SK-N-SH treated with all-trans-retinoic acid at 6 μM for 48 hours (cell line): Measurements from ENCODE around the gene SH3PXD2A.

ENCODE experiments used
- ATAC-seq: fragments of 200-7000 bp; cut with Tn5 transposase; 3 replicates; pipeline ENCODE4 v1.9.1; 2020; ENCODE audit warnings: mild to moderate bottlenecking, moderate library complexity
- BACH2 ChIP-seq: fragments of 250-450 bp; sonication (Bioruptor Pico); IDR thresholded peaks from 2 replicates; pipeline ENCODE4 v1.9.0; 2021; ENCODE audit warnings: mild to moderate bottlenecking, borderline replicate concordance
- CSDC2 ChIP-seq: fragments of 250-450 bp; sonication (Bioruptor Pico); IDR thresholded peaks from 2 replicates; pipeline ENCODE4 v1.5.0; 2020; ENCODE audit warnings: mild to moderate bottlenecking, moderate library complexity
- ESRRG ChIP-seq: fragments of 250-450 bp; sonication (Bioruptor Pico); IDR thresholded peaks from 2 replicates; pipeline ENCODE4 v1.6.1; 2021; ENCODE audit warnings: mild to moderate bottlenecking
- GLIS3 ChIP-seq: fragments of 250-450 bp; sonication (Bioruptor Pico); IDR thresholded peaks from 2 replicates; pipeline ENCODE4 v1.5.0; 2020; ENCODE audit warnings: mild to moderate bottlenecking, moderate library complexity
- OSR1 ChIP-seq: fragments of 250-450 bp; sonication (Bioruptor Pico); IDR thresholded peaks from 2 replicates; pipeline ENCODE4 v1.8.0; 2022; ENCODE audit warnings: moderate library complexity, mild to moderate bottlenecking, inconsistent platforms
- PPARA ChIP-seq: fragments of 250-450 bp; sonication (Bioruptor Pico); IDR thresholded peaks from 2 replicates; pipeline ENCODE4 v1.5.0; 2020; ENCODE audit warnings: mild to moderate bottlenecking, borderline replicate concordance
- RARB ChIP-seq: fragments of 250-450 bp; sonication (Bioruptor Pico); IDR thresholded peaks from 2 replicates; pipeline ENCODE4 v1.8.0; 2021; ENCODE audit warnings: mild to moderate bottlenecking, moderate library complexity
- SNAI2 ChIP-seq: fragments of 250-450 bp; sonication (Bioruptor Pico); IDR thresholded peaks from 2 replicates; pipeline ENCODE4 v1.5.0; 2020; ENCODE audit warnings: mild to moderate bottlenecking, moderate library complexity
- TCF4 ChIP-seq: fragments of 250-450 bp; sonication (Bioruptor Pico); IDR thresholded peaks from 2 replicates; pipeline ENCODE4 v1.8.0; 2021; ENCODE audit warnings: mild to moderate bottlenecking, moderate library complexity, borderline replicate concordance
- TOX ChIP-seq: fragments of 250-450 bp; sonication (Bioruptor Pico); IDR thresholded peaks from 2 replicates; pipeline ENCODE4 v1.8.0; 2021; ENCODE audit warnings: mild to moderate bottlenecking, moderate library complexity, borderline replicate concordance
- ZFP3 ChIP-seq: fragments of 250-450 bp; sonication (Bioruptor Pico); IDR thresholded peaks from 2 replicates; pipeline ENCODE4 v1.5.0; 2020; ENCODE audit warnings: mild to moderate bottlenecking, moderate library complexity
- ZNF565 ChIP-seq: fragments of 450-650 bp; formaldehyde crosslinking; conservative IDR thresholded peaks from 2 replicates; pipeline ENCODE4 v1.5.0; 2020; ENCODE audit warnings: low read depth, mild to moderate bottlenecking, moderate library complexity
- ZNF70 ChIP-seq: fragments of 450-650 bp; formaldehyde crosslinking; IDR thresholded peaks from 2 replicates; pipeline ENCODE4 v1.5.0; 2020; ENCODE audit warnings: mild to moderate bottlenecking, moderate library complexity
- ZNF8 ChIP-seq: fragments of 450-650 bp; formaldehyde crosslinking; IDR thresholded peaks from 2 replicates; pipeline ENCODE4 v1.5.0; 2020; ENCODE audit warnings: mild to moderate bottlenecking, moderate library complexity
- TF ChIP-seq, protein P1 (sequence below): fragments of 250-450 bp; sonication (Bioruptor Pico); IDR thresholded peaks from 2 replicates; pipeline ENCODE4 v1.8.0; 2021; ENCODE audit warnings: low read depth, mild to moderate bottlenecking, moderate library complexity, borderline replicate concordance
- TF ChIP-seq, protein P2 (sequence below): fragments of 250-450 bp; sonication (Bioruptor Pico); IDR thresholded peaks from 2 replicates; pipeline ENCODE4 v1.8.0; 2020; ENCODE audit warnings: mild to moderate bottlenecking, moderate library complexity, borderline replicate concordance
- TF ChIP-seq, protein P3 (sequence below): fragments of 250-450 bp; sonication (Bioruptor Pico); IDR thresholded peaks from 2 replicates; pipeline ENCODE4 v1.5.1; 2020; ENCODE audit warnings: low read depth, mild to moderate bottlenecking, moderate library complexity
- TF ChIP-seq, protein P4 (sequence below): fragments of 250-450 bp; sonication (Bioruptor Pico); IDR thresholded peaks from 2 replicates; pipeline ENCODE4 v1.5.0; 2020; ENCODE audit warnings: mild to moderate bottlenecking, moderate library complexity
- TF ChIP-seq, protein P5 (sequence below): fragments of 250-450 bp; sonication (Bioruptor Pico); IDR thresholded peaks from 2 replicates; pipeline ENCODE4 v1.5.1; 2021; ENCODE audit warnings: mild to moderate bottlenecking, moderate library complexity

SH3PXD2A gene

DNA sequence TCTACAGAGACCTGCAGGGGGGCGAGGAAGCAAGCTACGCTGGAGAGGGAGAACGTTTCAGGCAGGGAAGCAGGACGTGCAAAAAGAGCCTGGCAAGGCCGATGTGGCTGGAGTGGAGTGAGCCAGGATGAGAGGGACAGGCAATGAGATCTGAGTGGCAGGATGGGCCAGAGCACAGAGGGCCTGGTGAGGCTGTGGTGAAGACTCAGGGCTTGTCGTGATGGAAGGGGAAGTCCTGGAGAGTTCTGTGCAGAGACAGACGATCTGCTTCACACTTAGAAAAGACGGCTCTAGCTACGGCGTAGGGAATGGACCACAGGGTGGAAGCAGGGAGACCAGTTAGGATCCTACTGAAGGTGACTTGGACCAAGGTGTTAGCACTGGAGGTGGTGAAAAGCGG, 87.0 kb downstream of the SH3PXD2A start:
- TF ChIP-seq ZNF8 (CRISPR knock-in tag) (no peak), ZNF70 (CRISPR knock-in tag) (no peak), CSDC2 (CRISPR knock-in tag) (no peak), TCF4 (CRISPR knock-in tag) (no peak), OSR1 (CRISPR knock-in tag) (no peak), GLIS3 (CRISPR knock-in tag) (no peak), SNAI2 (CRISPR knock-in tag) (no peak), ZNF565 (no peak), ESRRG (CRISPR knock-in tag) (no peak), ZFP3 (no peak)
- TF ChIP-seq, protein P1, sequence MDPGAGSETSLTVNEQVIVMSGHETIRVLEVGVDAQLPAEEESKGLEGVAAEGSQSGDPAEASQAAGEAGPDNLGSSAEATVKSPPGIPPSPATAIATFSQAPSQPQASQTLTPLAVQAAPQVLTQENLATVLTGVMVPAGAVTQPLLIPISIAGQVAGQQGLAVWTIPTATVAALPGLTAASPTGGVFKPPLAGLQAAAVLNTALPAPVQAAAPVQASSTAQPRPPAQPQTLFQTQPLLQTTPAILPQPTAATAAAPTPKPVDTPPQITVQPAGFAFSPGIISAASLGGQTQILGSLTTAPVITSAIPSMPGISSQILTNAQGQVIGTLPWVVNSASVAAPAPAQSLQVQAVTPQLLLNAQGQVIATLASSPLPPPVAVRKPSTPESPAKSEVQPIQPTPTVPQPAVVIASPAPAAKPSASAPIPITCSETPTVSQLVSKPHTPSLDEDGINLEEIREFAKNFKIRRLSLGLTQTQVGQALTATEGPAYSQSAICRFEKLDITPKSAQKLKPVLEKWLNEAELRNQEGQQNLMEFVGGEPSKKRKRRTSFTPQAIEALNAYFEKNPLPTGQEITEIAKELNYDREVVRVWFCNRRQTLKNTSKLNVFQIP (CRISPR knock-in tag) = no peak
- TF ChIP-seq, protein P2, sequence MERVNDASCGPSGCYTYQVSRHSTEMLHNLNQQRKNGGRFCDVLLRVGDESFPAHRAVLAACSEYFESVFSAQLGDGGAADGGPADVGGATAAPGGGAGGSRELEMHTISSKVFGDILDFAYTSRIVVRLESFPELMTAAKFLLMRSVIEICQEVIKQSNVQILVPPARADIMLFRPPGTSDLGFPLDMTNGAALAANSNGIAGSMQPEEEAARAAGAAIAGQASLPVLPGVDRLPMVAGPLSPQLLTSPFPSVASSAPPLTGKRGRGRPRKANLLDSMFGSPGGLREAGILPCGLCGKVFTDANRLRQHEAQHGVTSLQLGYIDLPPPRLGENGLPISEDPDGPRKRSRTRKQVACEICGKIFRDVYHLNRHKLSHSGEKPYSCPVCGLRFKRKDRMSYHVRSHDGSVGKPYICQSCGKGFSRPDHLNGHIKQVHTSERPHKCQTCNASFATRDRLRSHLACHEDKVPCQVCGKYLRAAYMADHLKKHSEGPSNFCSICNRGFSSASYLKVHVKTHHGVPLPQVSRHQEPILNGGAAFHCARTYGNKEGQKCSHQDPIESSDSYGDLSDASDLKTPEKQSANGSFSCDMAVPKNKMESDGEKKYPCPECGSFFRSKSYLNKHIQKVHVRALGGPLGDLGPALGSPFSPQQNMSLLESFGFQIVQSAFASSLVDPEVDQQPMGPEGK = no peak
- no peak for ATAC-seq

DNA sequence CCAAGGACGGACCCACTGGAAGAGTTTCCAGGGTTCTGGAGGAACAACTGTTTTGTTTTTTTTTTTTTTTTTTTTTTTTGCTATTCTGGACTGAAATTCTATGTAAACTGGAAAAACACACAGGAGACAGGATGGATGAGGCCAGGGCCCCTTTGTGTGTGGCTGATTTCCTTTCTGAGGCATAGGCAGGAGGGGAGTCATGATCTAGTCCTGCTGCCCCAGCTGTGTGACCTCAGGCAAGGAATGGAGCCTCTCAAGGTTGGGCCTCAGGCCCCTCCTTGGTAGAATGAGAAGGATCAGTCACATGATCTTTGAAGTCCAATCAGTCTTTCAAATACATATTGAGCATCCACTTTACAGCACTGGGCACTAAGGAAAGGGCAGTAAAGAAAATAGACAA, 87.6 kb downstream of the SH3PXD2A start:
- no peak for ATAC-seq
- TF ChIP-seq BACH2 (no peak), ESRRG (CRISPR knock-in tag) (no peak), ZFP3 (no peak), PPARA (CRISPR knock-in tag) (no peak), TCF4 (CRISPR knock-in tag) (no peak), ZNF8 (CRISPR knock-in tag) (no peak), TOX (CRISPR knock-in tag) (no peak), GLIS3 (CRISPR knock-in tag) (no peak), ZNF70 (CRISPR knock-in tag) (no peak), RARB (CRISPR knock-in tag) (no peak)
- TF ChIP-seq, protein P3, sequence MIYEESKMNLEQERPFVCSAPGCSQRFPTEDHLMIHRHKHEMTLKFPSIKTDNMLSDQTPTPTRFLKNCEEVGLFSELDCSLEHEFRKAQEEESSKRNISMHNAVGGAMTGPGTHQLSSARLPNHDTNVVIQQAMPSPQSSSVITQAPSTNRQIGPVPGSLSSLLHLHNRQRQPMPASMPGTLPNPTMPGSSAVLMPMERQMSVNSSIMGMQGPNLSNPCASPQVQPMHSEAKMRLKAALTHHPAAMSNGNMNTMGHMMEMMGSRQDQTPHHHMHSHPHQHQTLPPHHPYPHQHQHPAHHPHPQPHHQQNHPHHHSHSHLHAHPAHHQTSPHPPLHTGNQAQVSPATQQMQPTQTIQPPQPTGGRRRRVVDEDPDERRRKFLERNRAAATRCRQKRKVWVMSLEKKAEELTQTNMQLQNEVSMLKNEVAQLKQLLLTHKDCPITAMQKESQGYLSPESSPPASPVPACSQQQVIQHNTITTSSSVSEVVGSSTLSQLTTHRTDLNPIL (CRISPR knock-in tag) = no peak
- TF ChIP-seq, protein P1 (CRISPR knock-in tag) = no peak
- TF ChIP-seq, protein P4, sequence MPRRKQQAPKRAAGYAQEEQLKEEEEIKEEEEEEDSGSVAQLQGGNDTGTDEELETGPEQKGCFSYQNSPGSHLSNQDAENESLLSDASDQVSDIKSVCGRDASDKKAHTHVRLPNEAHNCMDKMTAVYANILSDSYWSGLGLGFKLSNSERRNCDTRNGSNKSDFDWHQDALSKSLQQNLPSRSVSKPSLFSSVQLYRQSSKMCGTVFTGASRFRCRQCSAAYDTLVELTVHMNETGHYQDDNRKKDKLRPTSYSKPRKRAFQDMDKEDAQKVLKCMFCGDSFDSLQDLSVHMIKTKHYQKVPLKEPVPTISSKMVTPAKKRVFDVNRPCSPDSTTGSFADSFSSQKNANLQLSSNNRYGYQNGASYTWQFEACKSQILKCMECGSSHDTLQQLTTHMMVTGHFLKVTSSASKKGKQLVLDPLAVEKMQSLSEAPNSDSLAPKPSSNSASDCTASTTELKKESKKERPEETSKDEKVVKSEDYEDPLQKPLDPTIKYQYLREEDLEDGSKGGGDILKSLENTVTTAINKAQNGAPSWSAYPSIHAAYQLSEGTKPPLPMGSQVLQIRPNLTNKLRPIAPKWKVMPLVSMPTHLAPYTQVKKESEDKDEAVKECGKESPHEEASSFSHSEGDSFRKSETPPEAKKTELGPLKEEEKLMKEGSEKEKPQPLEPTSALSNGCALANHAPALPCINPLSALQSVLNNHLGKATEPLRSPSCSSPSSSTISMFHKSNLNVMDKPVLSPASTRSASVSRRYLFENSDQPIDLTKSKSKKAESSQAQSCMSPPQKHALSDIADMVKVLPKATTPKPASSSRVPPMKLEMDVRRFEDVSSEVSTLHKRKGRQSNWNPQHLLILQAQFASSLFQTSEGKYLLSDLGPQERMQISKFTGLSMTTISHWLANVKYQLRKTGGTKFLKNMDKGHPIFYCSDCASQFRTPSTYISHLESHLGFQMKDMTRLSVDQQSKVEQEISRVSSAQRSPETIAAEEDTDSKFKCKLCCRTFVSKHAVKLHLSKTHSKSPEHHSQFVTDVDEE = no peak
- TF ChIP-seq, protein P5, sequence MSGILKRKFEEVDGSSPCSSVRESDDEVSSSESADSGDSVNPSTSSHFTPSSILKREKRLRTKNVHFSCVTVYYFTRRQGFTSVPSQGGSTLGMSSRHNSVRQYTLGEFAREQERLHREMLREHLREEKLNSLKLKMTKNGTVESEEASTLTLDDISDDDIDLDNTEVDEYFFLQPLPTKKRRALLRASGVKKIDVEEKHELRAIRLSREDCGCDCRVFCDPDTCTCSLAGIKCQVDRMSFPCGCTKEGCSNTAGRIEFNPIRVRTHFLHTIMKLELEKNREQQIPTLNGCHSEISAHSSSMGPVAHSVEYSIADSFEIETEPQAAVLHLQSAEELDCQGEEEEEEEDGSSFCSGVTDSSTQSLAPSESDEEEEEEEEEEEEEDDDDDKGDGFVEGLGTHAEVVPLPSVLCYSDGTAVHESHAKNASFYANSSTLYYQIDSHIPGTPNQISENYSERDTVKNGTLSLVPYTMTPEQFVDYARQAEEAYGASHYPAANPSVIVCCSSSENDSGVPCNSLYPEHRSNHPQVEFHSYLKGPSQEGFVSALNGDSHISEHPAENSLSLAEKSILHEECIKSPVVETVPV = no peak
- TF ChIP-seq, protein P2 = no peak
- TF ChIP-seq, all 23 proteins: peak for 0
